NCI-H748 treated with DMSO at 0.1 percent for 48 hours (cell line): ENCODE measurements around the gene KCNG3.
"Not testable (repeated sequence)": the region's sequence is repeated elsewhere in the genome, so short reads cannot be mapped to it uniquely, and the experiment has no call there.

Experiments used
- DNase-seq: peaks from one replicate; lab custom pipeline; 2025; lab: John Stamatoyannopoulos, UW

Gene KCNG3

DNA sequence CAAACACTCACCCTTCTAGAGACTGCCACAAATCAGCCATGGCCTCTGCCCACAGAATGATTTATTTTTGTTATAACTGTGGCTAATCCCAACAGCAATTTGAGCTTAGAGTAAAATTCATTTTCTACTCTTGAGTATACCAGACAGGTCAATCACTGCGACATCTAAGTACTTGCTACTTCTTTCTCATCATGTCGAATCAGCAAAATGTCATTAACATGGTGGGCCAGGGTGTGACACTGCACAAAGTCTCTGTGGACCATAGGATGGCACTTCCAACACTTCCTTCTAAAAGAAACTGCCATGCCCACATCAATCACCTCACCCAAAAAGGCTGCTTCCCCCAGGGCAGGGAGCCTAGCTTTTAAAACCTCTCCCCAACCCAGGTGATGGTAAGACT, 64.4 kb downstream of the KCNG3 start:
- DNase-seq, result no peak

DNA sequence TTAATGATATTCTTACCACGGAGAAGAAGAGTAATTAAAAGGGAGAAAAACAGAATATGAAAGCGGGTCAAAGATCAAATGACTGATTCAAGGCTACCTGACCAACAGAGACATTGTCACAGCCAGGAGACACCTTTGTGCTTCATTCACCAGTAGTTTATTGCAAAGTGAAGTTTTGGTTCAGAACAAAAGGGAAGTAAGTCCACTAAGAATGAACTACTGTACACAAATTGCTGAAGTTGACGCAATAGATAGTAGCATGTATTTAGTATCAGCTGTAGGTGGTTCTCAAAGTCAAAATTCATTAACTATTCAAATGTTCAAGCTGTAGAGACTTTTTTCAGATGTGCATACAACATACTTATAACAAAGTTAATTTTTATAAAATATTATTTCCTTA, 68.1 kb downstream of the KCNG3 start:
- no peak for DNase-seq

DNA sequence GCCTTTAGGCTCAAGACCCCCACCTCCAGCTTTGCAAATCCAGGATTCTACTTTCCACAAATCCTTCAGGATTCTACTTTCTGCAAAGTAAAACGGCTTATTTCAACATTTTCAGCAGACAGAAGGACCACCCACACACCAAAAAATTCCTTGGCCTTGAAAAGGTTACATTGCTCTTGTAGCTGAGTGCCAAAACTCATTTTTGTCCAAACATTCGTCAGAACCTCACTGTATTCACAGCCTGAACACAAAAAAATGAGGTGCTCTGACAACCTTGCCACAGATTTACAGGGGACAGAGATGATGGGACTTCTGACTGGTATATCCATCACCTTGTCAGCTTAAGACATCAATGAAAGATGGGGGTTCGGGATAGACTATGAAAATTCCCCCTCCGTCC, 69.7 kb downstream of the KCNG3 start:
- DNase-seq, result no peak

DNA sequence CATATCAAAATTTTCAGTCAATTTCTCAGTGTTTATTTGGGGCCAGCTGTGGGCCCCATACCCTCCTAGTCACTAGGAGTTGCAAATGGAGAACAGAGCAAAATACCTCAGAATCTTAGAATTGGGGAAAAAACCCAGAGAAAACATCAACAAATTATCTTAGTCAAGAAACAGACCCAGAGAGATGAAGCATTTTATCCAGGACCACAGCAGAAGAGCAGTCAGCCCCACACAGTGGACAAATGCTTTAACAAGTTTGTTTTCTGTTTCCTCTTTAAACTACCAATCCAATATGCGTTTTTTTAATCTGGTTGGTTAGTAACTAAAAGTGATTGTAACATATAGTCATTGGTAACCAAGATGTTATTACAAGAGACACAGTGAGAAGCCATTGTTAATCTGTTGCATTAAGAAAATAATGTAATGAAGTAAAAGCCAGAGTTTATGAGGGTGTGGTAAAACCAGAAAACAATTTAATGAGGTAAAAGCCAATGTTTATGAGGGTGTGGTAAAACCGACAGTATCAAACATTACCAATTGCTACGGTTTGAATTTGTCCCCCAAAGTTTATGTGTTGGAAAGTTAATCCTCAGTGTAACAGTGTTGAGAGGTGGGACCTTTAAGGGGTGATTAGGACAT, 72.1 kb downstream of the KCNG3 start:
- no peak for DNase-seq

DNA sequence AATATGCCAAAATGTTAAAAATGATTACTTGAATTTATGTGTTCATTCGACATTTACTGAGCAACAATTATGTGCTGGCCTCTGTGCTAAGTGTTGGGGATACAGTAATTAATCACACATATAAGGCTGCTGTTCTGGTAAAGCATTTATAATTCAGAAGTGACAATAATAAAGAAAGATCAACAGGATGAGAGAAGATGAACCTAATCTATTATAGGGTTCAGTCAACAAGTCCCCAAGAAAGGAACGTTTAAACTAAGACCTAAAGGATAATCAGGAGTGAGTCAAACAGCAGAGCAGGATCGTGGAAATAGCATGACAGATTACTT, 72.7 kb downstream of the KCNG3 start:
- no peak for DNase-seq

DNA sequence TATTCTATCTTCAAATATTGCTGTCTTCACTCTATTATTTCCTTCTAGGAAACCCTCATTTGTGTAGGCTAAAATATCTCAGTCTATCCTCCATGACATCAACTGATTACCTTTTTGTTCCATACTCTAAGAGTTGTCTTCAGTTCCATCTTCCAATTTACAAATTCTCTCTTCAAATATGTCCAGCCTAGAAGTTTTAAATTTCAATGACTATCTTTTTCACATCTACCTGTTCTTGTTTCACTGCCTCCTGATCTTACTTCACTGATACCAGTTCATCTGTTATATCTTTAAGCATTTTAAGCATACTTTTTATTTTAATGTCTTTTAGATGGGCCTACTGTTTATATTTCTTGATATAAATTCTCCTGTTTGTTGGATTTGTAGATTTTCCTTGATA, 79.1 kb downstream of the KCNG3 start:
- no peak for DNase-seq

DNA sequence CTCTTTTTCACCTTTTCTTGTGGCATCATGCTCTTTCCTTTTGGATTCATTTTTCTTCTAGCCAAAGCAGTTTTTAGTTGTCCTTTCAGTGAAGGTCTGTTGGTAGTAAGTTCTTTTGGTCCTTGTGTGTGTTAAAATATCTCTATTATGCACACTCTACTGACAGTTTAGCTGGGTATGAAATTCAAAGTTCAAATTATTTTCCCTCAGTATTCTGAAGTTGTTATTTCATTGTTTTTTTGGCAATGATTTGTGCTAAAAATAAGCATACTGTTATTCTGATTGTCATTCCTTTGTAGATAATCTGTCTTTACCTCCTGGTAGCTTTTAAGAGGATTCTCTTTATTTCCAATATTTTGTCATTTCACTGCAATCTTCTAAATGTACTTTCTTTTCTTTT, 79.6 kb downstream of the KCNG3 start:
- no peak for DNase-seq

DNA sequence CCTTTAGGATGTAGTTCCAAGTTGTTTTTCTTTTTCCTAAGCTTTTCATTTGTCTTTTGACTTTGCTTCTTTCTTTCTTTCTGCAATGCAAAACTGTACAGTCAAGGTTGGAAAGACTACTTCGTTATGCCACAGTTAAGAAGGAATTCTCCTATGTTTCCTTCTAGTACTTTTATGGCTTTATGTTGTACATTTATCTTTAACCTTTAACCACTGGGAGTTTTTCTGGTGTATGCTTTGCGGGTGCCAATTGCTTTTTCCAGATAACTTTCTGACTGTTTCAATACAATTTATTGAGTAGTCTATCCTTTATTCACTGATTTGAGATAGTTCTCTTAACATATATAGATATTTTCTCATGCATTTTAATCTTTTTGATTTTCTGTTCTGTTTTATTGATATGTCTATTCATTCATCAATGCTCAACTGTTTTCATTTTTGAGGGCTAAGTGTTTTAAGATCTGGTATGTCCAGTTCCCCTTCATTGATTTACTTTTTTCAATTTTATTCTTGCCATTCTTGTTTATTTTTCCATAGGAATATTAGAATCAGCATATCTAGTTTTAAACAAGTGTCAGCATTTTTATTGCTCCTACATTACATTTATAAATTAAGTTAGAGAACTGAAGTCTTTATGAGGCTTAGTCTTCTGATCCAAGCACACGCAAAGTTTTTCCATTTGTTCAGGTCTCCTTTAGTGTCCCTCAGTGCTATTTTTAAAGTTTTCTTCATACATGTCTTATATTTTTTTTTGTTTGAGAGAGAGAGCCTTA, 82.9 kb downstream of the KCNG3 start:
- DNase-seq, result no peak

DNA sequence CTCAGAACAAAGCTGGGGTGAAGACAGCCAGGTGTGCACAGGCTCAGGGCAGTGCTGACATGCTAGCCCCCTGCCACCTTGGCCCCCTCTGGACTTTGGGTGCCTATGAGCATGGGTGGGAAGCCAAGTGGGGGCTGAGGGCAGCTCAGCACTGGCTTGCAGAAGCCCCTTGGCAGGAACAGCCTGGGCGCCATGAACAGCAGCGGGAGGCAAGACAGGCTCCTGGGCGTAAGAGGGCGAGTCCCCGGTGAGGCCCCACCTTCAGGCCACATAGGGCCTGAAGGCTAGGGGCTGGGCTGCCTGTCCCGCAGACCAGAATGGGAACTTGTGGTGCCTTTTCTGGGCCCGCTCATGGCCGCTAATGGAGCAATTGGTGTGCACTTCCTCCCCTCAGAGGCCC, 85.8 kb downstream of the KCNG3 start:
- DNase-seq, result no peak

DNA sequence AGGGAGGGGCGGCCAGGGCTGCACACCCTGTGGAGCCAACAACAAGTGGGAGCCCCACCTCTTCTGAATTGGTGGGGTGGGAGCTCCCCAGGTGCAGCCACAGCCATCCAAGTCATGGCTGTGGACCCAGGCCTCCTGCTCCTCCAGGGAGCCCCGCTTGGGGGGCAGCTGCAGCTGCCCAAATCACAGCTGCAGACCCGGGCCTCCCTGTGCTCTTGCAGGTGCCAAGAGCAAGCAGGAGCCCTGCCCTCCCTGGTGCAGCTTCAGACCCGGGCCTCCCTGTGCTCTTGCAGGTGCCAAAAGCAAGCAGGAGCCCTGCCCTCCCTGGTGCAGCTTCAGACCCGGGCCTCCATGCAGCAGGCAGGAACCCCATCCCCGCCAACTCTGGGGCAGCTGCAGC, 86.3 kb downstream of the KCNG3 start:
- no peak for DNase-seq

DNA sequence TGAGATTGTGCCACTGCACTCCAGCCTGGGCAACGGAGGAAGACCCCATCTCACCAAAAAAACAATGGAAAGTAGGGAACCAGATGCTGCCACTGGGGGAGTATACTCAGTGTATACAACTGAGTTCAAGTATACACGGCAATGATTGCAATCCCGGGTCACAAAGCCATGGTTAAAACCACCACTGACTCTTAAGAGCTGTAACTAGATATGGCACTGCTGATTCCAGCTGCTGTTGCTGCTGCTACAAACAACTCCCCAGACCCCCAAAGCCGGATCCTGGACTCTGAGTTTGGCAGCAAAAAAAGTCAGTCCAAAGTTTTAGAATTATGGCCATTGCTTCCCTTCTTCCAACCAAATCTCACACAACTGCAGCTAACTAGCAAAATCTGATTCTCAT, 89.1 kb downstream of the KCNG3 start:
- DNase-seq, result no peak

DNA sequence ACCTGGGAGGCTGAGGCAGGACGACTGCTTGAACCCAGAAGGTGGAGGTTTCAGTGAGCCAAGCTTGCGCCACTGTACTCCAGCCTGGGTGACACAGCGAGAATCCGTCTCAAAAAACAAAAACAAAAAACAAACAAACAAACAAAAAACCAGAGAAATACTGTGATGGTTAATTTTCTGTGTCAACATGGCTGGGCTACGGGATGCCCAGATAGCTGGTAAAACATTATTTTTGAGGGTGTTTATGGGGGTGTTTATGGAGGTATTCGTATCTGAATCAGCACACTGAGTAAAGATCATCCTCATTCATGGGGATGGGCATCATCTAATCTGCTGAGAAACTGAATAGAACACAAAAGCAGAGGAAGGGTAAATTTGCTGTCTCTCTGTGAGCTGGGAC, 92.0 kb downstream of the KCNG3 start:
- no peak for DNase-seq

DNA sequence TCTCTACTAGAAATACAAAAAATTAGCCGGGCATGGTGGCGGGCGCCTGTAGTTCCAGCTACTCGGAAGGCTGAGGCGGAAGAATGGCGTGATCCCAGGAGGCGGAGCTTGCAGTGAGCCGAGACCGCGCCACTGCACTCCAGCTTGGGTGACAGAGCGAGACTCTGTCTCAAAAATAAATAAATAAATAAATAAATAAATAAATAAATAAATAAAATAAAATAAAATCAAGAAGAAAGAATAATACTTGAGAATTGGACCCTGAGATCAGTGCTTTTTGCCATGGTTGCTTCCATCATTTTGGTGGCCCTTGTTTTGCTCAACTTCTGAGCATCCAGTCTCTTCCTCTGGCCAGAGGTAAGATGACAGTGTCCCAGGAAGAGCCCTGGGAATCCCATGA, 95.7 kb downstream of the KCNG3 start:
- not testable (repeated sequence) for DNase-seq

DNA sequence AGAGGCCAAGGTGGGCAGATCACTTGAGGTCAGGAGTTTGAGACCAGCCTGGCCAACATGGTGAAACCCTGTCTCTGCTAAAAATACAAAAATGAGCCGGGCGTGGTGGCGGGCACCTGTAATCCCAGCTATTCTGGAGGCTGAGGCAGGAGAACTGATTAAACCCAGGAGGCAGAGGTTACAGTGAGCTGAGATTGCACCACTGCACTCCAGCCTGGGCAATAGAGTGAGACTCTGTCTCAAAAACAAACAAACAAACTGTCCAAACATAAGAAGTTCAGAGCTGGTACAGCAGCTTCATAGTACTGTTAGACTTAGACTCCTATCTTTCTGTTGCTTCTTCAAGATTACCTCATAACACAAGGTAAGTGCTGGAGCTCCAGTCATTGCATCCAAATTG, 100.5 kb downstream of the KCNG3 start:
- DNase-seq, result not testable (repeated sequence)

DNA sequence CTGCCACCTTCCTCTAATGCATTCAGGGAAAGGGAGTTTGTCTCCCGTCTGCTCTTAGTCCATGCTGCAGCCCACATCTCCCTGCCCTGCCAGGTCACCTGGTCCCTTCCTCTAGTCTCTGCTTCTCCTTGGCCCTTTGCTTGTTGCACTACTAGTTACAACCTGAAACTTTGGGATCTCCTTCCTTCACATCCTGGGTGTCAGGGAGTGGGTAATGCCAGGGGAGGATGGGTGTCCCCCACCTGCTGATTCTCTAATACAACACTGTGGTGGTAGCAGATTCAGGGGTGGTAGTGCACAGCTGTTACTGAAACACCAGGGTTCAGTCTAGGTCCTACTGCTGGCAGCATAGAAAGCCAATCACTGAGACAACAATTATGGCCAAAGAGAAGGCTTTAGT, 101.6 kb downstream of the KCNG3 start:
- DNase-seq, result no peak
